Peyer's patch (tissue), 4 donors: ENCODE measurements around the gene SDR39U1.

Experiments
- POLR2A ChIP-seq, 2 donors: fragments of 450-650 bp; IDR thresholded peaks; one replicate each; pipeline ENCODE4 v1.5.1; 2017; ENCODE audit warnings: antibody characterized with exemption in 2 of 2, mild to moderate bottlenecking in 2 of 2, moderate library complexity in 2 of 2
- TF ChIP-seq, protein P1 (sequence below), 6 experiments: fragments of 450-650 bp in 4 of 6; fragments of 200-600 bp in 2 of 6; sonication (generic) in 1 of 6; IDR thresholded peaks; one replicate each; pipeline ENCODE4 v1.5.1; 2017 to 2019; ENCODE audit warnings: antibody characterized with exemption in 6 of 6, mild to moderate bottlenecking in 3 of 6, moderate library complexity in 1 of 6

DNA sequence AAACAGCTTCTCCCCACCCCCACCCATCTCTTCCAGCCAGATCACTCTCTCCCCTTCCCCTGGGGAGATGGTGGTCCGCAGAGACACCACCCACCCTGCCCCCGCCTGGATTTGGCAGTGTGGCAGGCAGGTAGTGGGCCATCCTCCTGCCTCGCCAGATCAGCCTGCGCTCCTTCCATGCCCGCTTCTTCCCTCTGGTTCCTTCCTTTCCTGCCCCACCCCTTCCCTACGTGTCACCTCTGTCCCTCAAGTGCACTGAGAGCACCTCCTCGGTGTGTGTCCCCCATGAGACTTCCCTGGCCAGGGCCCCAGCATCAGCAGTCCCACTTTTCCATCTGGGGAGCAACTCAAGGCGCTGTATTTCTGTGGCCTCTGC is 43.1 kb downstream of the SDR39U1 start:
- TF ChIP-seq, protein P1, sequence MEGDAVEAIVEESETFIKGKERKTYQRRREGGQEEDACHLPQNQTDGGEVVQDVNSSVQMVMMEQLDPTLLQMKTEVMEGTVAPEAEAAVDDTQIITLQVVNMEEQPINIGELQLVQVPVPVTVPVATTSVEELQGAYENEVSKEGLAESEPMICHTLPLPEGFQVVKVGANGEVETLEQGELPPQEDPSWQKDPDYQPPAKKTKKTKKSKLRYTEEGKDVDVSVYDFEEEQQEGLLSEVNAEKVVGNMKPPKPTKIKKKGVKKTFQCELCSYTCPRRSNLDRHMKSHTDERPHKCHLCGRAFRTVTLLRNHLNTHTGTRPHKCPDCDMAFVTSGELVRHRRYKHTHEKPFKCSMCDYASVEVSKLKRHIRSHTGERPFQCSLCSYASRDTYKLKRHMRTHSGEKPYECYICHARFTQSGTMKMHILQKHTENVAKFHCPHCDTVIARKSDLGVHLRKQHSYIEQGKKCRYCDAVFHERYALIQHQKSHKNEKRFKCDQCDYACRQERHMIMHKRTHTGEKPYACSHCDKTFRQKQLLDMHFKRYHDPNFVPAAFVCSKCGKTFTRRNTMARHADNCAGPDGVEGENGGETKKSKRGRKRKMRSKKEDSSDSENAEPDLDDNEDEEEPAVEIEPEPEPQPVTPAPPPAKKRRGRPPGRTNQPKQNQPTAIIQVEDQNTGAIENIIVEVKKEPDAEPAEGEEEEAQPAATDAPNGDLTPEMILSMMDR (IDR thresholded peaks at IDR 0.05): no peak
- TF ChIP-seq POLR2A (IDR thresholded peaks at IDR 0.05): no peak
